Keratinocyte (primary cell): ENCODE data around the gene GAA.

Experiments used
- CTCF ChIP-seq, 3 experiments: IDR thresholded peaks in 1 of 3; conservative IDR thresholded peaks in 1 of 3; optimal IDR thresholded peaks in 1 of 3; 2 replicates in 2 of 3; 3 replicates in 1 of 3; pipeline versions ENCODE3 to v1.5.1; 2011; ENCODE audit warnings: low read length in 3 of 3, mild to moderate bottlenecking in 3 of 3, moderate library complexity in 2 of 3, control low read depth in 1 of 3, inconsistent platforms in 1 of 3; ENCODE audit not compliant: insufficient read depth in 2 of 3; ENCODE audit errors: extremely low read depth in 1 of 3
- EZH2 ChIP-seq: IDR thresholded peaks from one replicate; pipeline ENCODE4 v1.6.1; 2012; ENCODE audit warnings: inconsistent platforms, mild to moderate bottlenecking, low read length, moderate library complexity

- TF ChIP-seq CTCF (optimal IDR thresholded peaks at IDR 0.05 in 1 of 3, IDR thresholded peaks at IDR 0.05 in 1 of 3, conservative IDR thresholded peaks at IDR 0.05 in 1 of 3; ENCODE audit: extremely low read depth in 1 of 3, insufficient read depth in 2 of 3, low read length in 3 of 3) (no peak), EZH2 (no peak)
Measured at GRCh38 chr17:80067393-80067986, 33.9 kb upstream of the GAA start.
